ENCODE measurements around the gene MIA2.

DNA sequence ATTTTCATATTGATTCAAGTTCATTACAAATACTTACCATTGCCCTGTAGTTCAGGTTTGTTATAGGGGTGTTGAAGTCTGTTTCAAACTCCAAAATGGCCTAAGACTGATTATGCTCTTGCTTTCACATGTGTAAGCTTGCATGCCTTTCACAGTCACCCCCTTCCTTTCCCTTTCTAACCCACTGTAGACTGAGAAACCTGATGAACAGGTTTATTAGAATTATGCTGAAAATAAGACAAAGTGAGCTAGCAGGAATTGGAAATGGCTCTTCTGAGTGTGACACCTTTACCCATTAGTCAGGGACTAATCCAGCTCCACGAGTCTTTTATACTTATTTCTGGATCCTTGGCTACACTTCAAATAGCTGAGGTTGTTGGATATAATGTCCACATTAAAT, 159.6 kb downstream of the MIA2 start:
- TF ChIP-seq CTCF (IDR thresholded peaks at IDR 0.05) (no peak), POLR2AphosphoS5 (IDR thresholded peaks at IDR 0.05) (no peak)
